RWPE1 (cell line): ENCODE results near the gene NAALADL1.

Experiments used
- CTCF ChIA-PET: fragments of 350-600 bp; sonication (Branson Sonifier 250); formaldehyde crosslinking; extraction: SDS; loops from one replicate; lab custom pipeline; 2021; lab: Yijun Ruan, JAX
- POLR2A ChIA-PET: fragments of 400-600 bp; formaldehyde crosslinking; extraction: SDS; loops from one replicate; lab custom pipeline; 2020; ENCODE audit warnings: antibody characterized with exemption; ENCODE audit not compliant: low non-redundant PET; lab: Yijun Ruan, JAX
- DNase-seq: peaks from one replicate; pipeline ENCODE4 v3.0.0; 2012; ENCODE audit warnings: low spot score
- H3K27ac ChIP-seq: fragments of 450-650 bp; 2 replicates; pipeline ENCODE4 v1.5.1; 2017
- TF ChIP-seq, protein P1 (sequence below): fragments of 450-650 bp; conservative IDR thresholded peaks from 2 replicates; pipeline ENCODE4 v1.5.1; 2017; ENCODE audit warnings: low read depth, mild to moderate bottlenecking

Gene NAALADL1

GRCh38 chr11:65040847-65041622 is 17.3 kb downstream of the NAALADL1 start, which contains the start of gene SAC3D1:
Gene SAC3D1 (plus strand): TSS chr11:65041210. CDS start chr11:65041293, 83 bp downstream.
- TF ChIP-seq, protein P1, sequence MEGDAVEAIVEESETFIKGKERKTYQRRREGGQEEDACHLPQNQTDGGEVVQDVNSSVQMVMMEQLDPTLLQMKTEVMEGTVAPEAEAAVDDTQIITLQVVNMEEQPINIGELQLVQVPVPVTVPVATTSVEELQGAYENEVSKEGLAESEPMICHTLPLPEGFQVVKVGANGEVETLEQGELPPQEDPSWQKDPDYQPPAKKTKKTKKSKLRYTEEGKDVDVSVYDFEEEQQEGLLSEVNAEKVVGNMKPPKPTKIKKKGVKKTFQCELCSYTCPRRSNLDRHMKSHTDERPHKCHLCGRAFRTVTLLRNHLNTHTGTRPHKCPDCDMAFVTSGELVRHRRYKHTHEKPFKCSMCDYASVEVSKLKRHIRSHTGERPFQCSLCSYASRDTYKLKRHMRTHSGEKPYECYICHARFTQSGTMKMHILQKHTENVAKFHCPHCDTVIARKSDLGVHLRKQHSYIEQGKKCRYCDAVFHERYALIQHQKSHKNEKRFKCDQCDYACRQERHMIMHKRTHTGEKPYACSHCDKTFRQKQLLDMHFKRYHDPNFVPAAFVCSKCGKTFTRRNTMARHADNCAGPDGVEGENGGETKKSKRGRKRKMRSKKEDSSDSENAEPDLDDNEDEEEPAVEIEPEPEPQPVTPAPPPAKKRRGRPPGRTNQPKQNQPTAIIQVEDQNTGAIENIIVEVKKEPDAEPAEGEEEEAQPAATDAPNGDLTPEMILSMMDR = no peak
- ChIA-PET CTCF (interaction anchor here (0.6 to 1.4 kb wide), 6 partner anchors 13 to 154 kb away, joined by 3 to 4 read pairs (median 4); partner anchors contain the start of gene ARL2), POLR2A (interaction anchor here (0.5 to 0.6 kb wide), 4 partner anchors 21 to 292 kb away, joined by 3 to 8 read pairs (median 4); no protein-coding TSS in a partner anchor)
- DNase-seq = peak; percentile 97
- peak within 1 kb of the TSS; percentile 97 for H3K27ac ChIP-seq

GRCh38 chr11:65040520-65040846 is 17.9 kb downstream of the NAALADL1 start:
- TF ChIP-seq, protein P1 = no peak
- POLR2A ChIA-PET = interaction anchor here (0.6 kb wide), 2 partner anchors 21 to 34 kb away, joined by 3 to 8 read pairs; no protein-coding TSS in a partner anchor

DNA sequence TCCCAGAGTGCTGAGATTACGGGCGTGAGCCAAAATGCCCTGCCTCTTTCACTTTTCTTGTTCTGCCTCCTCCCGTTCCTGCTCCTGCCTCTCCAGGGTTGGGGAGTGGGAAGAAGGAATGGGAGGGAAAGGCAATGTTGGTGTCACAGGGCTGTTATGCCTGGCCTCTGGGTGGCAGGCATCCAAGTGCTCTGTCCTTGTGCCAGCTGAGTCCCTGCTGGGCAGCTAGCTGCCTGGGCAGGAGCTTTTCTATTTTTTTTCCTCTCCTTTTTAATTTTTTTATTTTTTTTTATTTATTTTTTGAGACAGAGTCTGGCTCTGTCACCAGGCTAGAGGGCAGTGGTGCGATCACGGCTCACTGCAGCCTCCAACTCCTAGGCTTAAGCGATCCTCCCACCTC is 21.4 kb downstream of the NAALADL1 start:
- POLR2A ChIA-PET = no interaction called here
- H3K27ac ChIP-seq = peak overlapping the region; percentile 53
- DNase-seq = no peak
- TF ChIP-seq, protein P1 = no peak
- CTCF ChIA-PET = interaction anchor here (0.7 to 1.1 kb wide), 2 partner anchors 97 to 143 kb away, joined by 3 read pairs; no protein-coding TSS in a partner anchor

More at GRCh38 chr11:65040520-65040846, 17.9 kb downstream of the NAALADL1 start:
- CTCF ChIA-PET = interaction anchor here (0.7 to 1.4 kb wide), 3 partner anchors 27 to 153 kb away, joined by 3 to 4 read pairs (median 3); partner anchors contain the start of gene ARL2
- no peak for DNase-seq
- H3K27ac ChIP-seq = peak overlapping the region; percentile 97

DNA sequence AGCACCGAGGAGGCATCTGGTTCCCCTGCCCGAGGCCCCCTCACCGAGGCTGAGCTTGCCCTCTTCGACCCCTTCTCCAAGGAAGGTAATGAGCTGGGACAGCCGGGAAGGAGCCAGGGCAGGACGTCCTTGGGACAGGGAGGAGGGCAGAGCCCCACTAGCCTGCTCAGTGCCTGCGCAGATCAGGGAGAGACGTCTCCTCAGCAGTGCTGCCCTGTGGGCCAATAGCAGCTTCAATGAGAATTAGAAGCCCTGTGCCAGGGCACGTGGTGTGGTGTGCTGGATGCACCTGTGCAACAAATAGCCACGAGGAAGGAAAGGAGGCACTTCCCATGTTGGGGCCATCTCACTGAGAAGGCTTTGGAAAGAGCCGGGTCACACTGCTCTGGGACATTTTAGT is 22.8 kb downstream of the NAALADL1 start:
- peak overlapping the region; percentile 6; the same call in 1 of the 2 replicates for H3K27ac ChIP-seq

DNA sequence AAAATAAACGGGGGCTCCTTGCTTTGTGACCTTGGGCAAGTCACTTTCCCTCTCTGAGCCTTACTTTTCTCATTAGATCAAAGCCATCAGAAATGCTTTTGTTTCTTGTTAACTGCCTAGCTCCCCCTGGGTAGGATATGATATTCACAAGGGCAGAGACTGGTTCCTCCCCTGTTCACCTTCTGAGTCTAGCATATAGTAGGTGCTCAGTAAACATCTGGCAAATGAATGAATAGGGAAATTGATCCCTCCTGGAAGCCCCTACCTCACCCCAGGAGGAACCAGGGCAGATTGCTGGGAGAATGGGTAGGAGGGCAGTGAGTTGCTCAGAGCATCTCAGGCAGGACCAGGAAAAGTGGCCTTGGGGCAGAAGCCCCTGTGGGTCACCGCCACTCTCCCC is 23.9 kb downstream of the NAALADL1 start:
- TF ChIP-seq, protein P1 = no peak
- POLR2A ChIA-PET = no interaction called here
- CTCF ChIA-PET = interaction anchor here (0.6 kb wide), 1 partner anchor 69 kb away, joined by 3 read pairs; no protein-coding TSS in a partner anchor
- DNase-seq = no peak
- H3K27ac ChIP-seq = peak overlapping the region; percentile 26

More for the DNA sequence above, 22.8 kb downstream of the NAALADL1 start:
- no peak for DNase-seq
- POLR2A ChIA-PET = no interaction called here
- TF ChIP-seq, protein P1 = no peak
- CTCF ChIA-PET = no interaction called here

DNA sequence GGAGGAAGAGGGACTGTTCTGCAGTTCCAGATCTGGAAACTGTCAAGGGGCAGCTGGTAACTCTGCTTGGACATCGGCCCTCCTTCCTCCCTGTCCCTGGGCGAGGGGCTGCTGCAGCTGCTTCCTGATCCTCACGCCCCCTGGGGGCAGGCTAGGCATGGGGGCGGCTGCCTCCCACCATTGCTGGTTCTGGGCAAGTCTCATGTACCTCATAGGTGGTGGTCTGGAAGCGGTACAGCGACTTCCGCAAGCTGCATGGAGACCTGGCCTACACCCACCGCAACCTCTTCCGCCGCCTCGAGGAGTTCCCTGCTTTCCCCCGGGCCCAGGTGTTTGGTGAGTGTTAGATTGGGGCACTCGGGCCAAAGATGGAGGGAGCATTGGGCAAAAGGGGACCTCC is 26.1 kb downstream of the NAALADL1 start:
- TF ChIP-seq, protein P1 = no peak
- ChIA-PET CTCF (interaction anchor here (0.6 to 0.9 kb wide), 2 partner anchors 18 to 22 kb away, joined by 3 to 4 read pairs; partner anchors contain the start of gene ARL2), POLR2A (no interaction called here)
- H3K27ac ChIP-seq = peak overlapping the region; percentile 4; the same call in 1 of the 2 replicates
- no peak for DNase-seq
